22Rv1 (cell line): Measurements from ENCODE around the gene FRK.

Experiments used
- H3K27ac ChIP-seq: fragments of 450-650 bp; 2 replicates; pipeline ENCODE4 v1.5.1; 2017
- CTCF ChIP-seq: fragments of 450-650 bp; IDR thresholded peaks from 2 replicates; pipeline ENCODE4 v1.5.1; 2017; ENCODE audit warnings: mild to moderate bottlenecking
- ZFX ChIP-seq: fragments of 450-650 bp; IDR thresholded peaks from 2 replicates; pipeline ENCODE4 v1.6.1; 2017; ENCODE audit warnings: antibody characterized with exemption, borderline replicate concordance

The FRK gene

DNA sequence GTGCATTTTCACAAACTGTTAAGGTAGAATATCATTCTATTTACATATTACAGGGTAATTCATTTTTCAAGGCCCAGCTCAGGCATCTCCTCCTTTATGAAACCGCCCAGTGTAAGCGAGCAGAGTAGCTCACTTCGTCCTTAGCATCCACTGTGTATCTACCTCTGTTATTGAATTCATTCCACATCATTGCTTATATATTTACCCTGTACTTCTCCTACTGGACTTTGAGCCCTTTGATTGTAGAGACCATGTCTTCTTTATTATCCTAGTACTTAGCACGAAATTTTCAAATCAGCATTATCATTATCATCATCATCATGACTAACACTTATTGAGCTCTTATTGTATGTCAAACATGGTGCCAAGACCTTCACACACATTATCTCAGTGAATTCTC lies 76.7 kb downstream of the FRK start:
- no peak overlapping the region for H3K27ac ChIP-seq
- TF ChIP-seq ZFX = no peak
- no peak for TF ChIP-seq CTCF

GRCh38 chr6:115982453-115982852 lies 78.2 kb downstream of the FRK start:
- no peak overlapping the region for H3K27ac ChIP-seq
- TF ChIP-seq ZFX = no peak
- TF ChIP-seq CTCF = no peak

DNA sequence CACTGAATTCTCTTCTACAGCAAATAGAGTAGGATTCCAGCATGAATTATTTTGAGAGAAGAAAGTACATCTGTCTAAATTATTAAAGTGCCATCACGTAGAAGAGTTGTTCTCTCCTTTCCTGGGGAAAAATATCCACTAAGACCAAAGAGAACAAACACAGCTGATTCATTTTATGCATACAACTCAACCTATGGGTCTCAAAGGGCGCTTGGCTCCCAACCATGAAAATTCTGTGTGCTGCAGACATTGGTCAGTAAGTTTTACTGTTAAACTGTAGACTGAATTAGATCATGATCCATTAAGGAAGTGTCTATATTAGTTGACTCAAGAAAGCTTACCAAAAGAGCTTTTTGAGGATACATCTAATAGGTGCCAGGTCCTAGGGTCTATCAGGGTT lies 83.5 kb downstream of the FRK start:
- no peak for TF ChIP-seq ZFX
- no peak for TF ChIP-seq CTCF

GRCh38 chr6:115976321-115976870 lies 84.3 kb downstream of the FRK start:
- no peak for TF ChIP-seq CTCF
- H3K27ac ChIP-seq = no peak overlapping the region

More for the DNA sequence above, 83.5 kb downstream of the FRK start:
- H3K27ac ChIP-seq = no peak overlapping the region

- no peak overlapping the region for H3K27ac ChIP-seq
- TF ChIP-seq ZFX = no peak
- no peak for TF ChIP-seq CTCF
These were observed 88.0 kb downstream of the FRK start for GRCh38 chr6:115972679-115973078.

DNA sequence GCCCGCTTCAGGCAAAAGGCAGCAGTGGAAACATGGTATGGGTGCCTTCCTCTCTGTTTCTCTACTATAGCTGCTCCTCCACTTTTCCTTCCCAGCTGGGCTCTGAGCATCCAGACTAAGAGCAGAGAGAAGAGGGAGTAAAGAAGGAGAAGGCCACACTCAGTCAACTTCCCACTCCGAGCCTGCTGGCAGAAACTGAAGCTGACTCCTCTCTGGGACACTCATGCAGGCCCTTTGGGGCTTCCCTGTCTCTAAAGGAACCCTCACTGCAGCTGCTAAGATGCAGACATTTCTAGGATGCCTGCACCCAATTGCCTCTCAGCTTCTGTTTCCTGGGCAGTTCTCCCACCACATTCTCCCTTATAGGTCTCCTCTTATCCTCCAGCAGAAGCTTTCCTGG lies 88.9 kb downstream of the FRK start:
- H3K27ac ChIP-seq = no peak overlapping the region
- TF ChIP-seq CTCF (no peak), ZFX (no peak)

DNA sequence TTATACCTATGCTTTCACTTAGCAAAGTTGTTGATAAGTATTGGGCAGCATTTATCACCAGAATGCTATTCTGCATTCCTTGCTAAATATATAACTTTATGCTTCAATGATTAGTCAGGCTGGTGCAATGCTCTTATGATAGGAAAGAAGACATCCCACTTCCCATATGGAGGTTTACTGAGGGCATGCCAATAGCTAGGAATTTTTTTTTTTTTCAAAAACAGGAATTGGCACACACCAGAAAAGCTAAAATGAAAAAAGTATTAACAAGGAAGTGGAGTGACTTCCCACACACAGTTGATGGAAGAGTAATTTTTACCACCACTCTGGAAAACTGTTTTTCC lies 90.8 kb downstream of the FRK start:
- H3K27ac ChIP-seq = no peak overlapping the region
- no peak for TF ChIP-seq CTCF
- TF ChIP-seq ZFX = no peak
